SH-SY5Y (cell line): ENCODE data around the gene SREK1.

Source experiments
- GATA2 ChIP-seq: IDR thresholded peaks from 2 replicates; pipeline ENCODE4 v1.6.1; 2011; ENCODE audit warnings: mild to moderate bottlenecking, low read depth, low read length
- GATA3 ChIP-seq: IDR thresholded peaks from 2 replicates; pipeline ENCODE4 v1.6.1; 2011; ENCODE audit warnings: low read depth, mild to moderate bottlenecking, low read length, moderate library complexity

GRCh38 chr5:66223637-66224036, 79.5 kb downstream of the SREK1 start:
- no peak for TF ChIP-seq GATA2
- TF ChIP-seq GATA3, result no peak
